Uterus (tissue), 4 donors: Measurements from ENCODE around the gene DEXI. TPM values are rescaled to one million over a fixed set of nuclear protein-coding genes. Genes with fewer than 3 reads are reported as not detected.

Source experiments
- DNase-seq, 2 donors: peaks; one replicate each; pipeline ENCODE4 v3.0.0-alpha.2; 2019 to 2020
- H3K27ac ChIP-seq, 2 donors: fragments of 200-600 bp; sonication (generic); 1 replicate in 1 of 2; 2 replicates in 1 of 2; pipeline ENCODE4 v1.5.1; 2016 to 2018
- H3K27me3 ChIP-seq, 2 donors: fragments of 200-600 bp; sonication (generic); one replicate each; pipeline ENCODE4 v1.5.1; 2018 to 2019; ENCODE audit warnings: control low read depth in 1 of 2
- H3K36me3 ChIP-seq, 2 donors: fragments of 200-600 bp; sonication (generic); one replicate each; pipeline ENCODE4 v1.5.1; 2019; ENCODE audit warnings: control low read depth in 1 of 2
- H3K4me1 ChIP-seq, 2 donors: fragments of 200-600 bp; sonication (generic); one replicate each; pipeline ENCODE4 v1.5.1; 2018 to 2019; ENCODE audit warnings: control low read depth in 1 of 2
- H3K4me3 ChIP-seq, 2 donors: fragments of 200-600 bp; sonication (generic); 1 replicate in 1 of 2; 2 replicates in 1 of 2; pipeline ENCODE4 v1.5.1; 2018 to 2019; ENCODE audit warnings: mild to moderate bottlenecking in 1 of 2
- H3K9me3 ChIP-seq, 2 donors: fragments of 200-600 bp; sonication (generic); one replicate each; pipeline ENCODE4 v1.5.1; 2019; ENCODE audit warnings: control low read depth in 1 of 2
- POLR2A ChIP-seq, 2 donors: fragments of 450-650 bp; IDR thresholded peaks; one replicate each; pipeline ENCODE4 v1.6.1; 2016; ENCODE audit warnings: antibody characterized with exemption in 2 of 2, mild to moderate bottlenecking in 1 of 2, moderate library complexity in 1 of 2
- intact Hi-C: fragments of 100-400 bp; cut with DNase I; formaldehyde crosslinking; loops from one replicate; pipeline ENCODE4 v1.15.1; 2023; ENCODE audit warnings: low total_unique reads
- total RNA-seq, 4 donors: library from RNA; depleted of rRNA in 3 of 4; stranded (reverse); fragments of >200 nt in 3 of 4; gene quantifications; one replicate each; pipeline versions ENCODE4 v1.1.0 to v1.2.4, GENCODE V29; 2014 to 2023
- TF ChIP-seq, protein P1 (sequence below), 4 experiments: fragments of 200-600 bp in 2 of 4; fragments of 450-650 bp in 2 of 4; sonication (generic) in 2 of 4; IDR thresholded peaks; one replicate each; pipeline ENCODE4 v1.5.1; 2016 to 2019; ENCODE audit warnings: antibody characterized with exemption in 4 of 4, mild to moderate bottlenecking in 2 of 4, moderate library complexity in 1 of 4
- donor health status: DM: yes; HTN: yes; CAD: no.

The DEXI gene
- total RNA-seq, 4 donors from 2014 or later = 15.6 to 70.2 (median 42.6) TPM

DNA sequence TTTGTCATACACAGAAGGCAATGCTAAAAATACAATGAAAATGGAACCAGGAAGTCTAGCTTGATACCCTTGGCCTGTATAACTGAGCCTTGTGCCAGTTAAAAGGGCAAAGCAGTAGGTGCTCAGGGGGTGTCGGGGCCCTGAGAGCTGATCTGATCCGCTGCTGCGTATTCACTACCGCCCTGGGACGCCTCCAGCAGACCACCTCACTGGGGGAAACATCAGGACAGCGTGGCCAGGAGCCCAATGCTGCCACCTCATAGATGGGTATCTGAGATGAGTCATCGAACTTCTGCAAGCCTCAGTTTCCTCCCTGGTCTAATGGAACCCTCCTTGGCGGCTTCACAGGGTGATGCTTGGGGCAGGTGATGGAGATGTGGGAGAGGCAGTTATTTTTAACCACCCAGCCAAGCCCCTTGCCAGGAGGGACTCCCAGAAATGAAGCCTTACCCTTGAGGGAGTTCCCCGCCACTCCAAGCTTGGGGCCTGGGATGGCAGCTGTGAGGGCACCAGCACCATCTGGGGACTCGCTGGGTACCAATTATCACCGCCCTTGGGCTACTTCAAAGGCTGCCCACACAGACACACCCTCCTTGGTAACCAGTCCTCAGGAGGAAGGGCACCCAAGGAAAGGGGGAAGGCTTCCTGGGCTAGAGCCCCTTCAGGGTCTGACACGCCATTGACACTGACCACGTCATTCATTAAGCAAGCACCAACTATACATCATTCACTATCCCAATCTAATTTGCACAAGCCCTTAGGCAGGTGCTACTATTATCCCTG is 7.8 kb downstream of the DEXI start:
- intact Hi-C loops = no loop called here
- Histone ChIP-seq H3K36me3 (no peaks in the 10 kb centered on the region), H3K27me3 (no peaks in the 10 kb centered on the region), H3K4me3 (no peak overlapping the region), H3K4me1 (peaks cover 6 to 23% of the 10 kb centered on the region in 2 donors), H3K27ac (no peak overlapping the region), H3K9me3 (no peaks in the 10 kb centered on the region)
- no peak for DNase-seq
- TF ChIP-seq POLR2A (IDR thresholded peaks at IDR 0.05) = no peak
- TF ChIP-seq, protein P1, sequence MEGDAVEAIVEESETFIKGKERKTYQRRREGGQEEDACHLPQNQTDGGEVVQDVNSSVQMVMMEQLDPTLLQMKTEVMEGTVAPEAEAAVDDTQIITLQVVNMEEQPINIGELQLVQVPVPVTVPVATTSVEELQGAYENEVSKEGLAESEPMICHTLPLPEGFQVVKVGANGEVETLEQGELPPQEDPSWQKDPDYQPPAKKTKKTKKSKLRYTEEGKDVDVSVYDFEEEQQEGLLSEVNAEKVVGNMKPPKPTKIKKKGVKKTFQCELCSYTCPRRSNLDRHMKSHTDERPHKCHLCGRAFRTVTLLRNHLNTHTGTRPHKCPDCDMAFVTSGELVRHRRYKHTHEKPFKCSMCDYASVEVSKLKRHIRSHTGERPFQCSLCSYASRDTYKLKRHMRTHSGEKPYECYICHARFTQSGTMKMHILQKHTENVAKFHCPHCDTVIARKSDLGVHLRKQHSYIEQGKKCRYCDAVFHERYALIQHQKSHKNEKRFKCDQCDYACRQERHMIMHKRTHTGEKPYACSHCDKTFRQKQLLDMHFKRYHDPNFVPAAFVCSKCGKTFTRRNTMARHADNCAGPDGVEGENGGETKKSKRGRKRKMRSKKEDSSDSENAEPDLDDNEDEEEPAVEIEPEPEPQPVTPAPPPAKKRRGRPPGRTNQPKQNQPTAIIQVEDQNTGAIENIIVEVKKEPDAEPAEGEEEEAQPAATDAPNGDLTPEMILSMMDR (IDR thresholded peaks at IDR 0.05) = no peak

DNA sequence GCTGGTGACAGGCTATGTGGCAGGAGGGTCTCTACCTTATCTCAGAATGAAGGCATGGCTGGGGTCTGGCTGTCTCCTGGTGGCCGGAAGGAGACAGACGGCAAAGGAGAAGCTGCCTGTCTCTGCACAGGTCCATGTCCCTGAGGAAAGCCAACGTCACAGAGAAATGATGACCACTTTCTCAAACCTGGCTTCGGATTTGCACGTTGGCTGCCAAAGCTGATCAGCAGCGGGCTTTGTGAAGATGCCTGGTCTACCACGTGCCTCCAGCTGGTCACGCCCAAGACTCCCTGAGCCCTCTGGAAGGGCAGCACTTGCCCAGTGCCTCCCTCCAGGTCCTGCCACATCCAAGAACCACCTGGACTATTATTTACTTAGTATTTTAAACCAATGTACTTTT is 8.4 kb downstream of the DEXI start:
- H3K27me3 ChIP-seq = no peaks in the 10 kb centered on the region
- TF ChIP-seq, protein P1 (IDR thresholded peaks at IDR 0.05) = no peak
- no peak for TF ChIP-seq POLR2A (IDR thresholded peaks at IDR 0.05)
- intact Hi-C loops = no loop called here
- H3K4me3 ChIP-seq = no peak overlapping the region
- H3K4me1 ChIP-seq = peaks cover 0 to 21% of the 10 kb centered on the region in 2 donors
- H3K9me3 ChIP-seq = no peaks in the 10 kb centered on the region
- DNase-seq = no peak
- H3K27ac ChIP-seq = no peak overlapping the region
- no peaks in the 10 kb centered on the region for H3K36me3 ChIP-seq

DNA sequence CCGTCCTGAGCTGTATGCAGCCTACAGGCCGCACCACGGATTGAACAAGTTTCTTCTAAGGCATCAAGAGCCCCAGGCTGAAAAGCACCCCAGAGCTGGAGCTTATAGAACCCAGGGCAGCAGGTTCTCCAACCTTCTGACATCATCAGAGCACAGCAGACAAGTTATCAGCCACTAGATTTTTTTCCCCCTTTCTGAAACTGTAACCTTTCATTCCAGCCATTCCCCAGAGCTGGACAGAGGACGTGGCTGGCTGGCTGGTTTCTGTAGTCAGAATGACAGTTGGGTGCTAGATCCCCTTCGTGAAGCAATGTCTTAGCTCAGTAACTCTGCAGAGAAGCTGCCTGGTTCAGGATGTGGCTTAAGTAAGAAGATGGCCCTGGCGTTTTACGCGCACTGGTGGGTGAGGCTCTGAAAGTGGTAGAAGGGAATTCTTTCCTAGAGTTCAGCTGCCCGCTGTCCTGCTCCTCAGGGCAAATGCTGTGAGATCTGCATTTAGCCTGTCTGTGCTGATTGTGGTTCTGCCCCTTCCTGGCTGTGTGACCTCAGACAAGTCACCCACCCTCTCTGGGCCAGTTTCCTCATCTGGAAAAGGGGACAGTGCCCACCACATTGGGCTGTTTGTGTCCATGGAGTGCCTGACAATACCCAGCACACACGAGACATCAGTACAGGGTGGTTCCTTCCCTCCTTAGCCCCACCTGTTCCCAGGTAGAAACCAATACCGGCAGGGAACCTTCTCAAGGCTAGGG is 9.1 kb downstream of the DEXI start:
- Histone ChIP-seq H3K36me3 (no peaks in the 10 kb centered on the region), H3K4me3 (no peak overlapping the region), H3K27ac (no peak overlapping the region), H3K4me1 (peaks cover 0 to 14% of the 10 kb centered on the region in 2 donors), H3K27me3 (no peaks in the 10 kb centered on the region), H3K9me3 (no peaks in the 10 kb centered on the region)
- DNase-seq = no peak
- TF ChIP-seq, protein P1 (IDR thresholded peaks at IDR 0.05) = no peak
- no peak for TF ChIP-seq POLR2A (IDR thresholded peaks at IDR 0.05)
- intact Hi-C loops = no loop called here

DNA sequence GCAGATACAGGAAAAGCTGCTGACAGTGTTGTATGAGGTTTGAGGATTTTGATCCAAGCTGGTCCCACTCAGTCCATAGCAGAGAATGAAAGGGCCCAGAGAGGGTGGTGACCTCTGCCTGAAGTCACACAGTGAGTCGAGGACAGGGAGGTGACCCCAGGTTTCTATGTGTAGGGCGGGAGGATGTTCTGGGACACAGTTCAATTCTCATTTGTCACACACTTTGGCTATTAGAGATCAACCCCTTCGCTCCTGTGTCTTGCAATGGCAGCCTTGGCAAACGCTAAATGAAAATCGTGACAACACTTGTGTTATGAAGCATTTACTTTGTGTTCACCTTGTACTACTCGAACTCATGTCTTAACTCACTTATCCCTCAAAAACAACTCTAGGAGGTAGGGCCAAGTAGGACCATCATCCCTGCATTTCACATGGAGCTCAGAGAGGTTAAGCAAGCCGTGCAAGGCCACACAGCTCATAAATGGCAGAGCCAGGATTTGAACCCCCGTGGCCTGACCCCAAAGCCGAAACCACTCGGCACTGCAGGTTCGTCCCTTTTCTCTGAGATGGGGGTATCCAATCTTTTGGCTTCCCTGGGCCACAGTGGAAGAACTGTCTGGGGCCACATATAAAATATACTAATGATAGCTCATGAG is 10.2 kb downstream of the DEXI start:
- no peak for TF ChIP-seq POLR2A (IDR thresholded peaks at IDR 0.05)
- TF ChIP-seq, protein P1 (IDR thresholded peaks at IDR 0.05) = no peak
- Histone ChIP-seq H3K27me3 (no peaks in the 10 kb centered on the region), H3K4me1 (peaks cover 0 to 3% of the 10 kb centered on the region in 2 donors), H3K27ac (no peak overlapping the region), H3K9me3 (no peaks in the 10 kb centered on the region), H3K4me3 (no peak overlapping the region), H3K36me3 (no peaks in the 10 kb centered on the region)
- DNase-seq = no peak
- intact Hi-C loops = no loop called here
